AG04450 (cell line): ENCODE data around the gene COQ10B. TPM values are rescaled to one million over a fixed set of nuclear protein-coding genes. Genes with fewer than 3 reads are reported as not detected.
A peak's percentile ranks its signal among the peaks of the same experiment; 100 is the strongest.
"Not testable (repeated sequence)": the region's sequence is repeated elsewhere in the genome, so short reads cannot be mapped to it uniquely, and the experiment has no call there.

Experiments used
- CTCF ChIA-PET: fragments of 300-600, 350-600 bp; formaldehyde crosslinking; extraction: SDS; loops from one replicate; lab custom pipeline; 2022; ENCODE audit warnings: antibody characterized with exemption, inconsistent platforms; lab: Charles Lee
- POLR2A ChIA-PET: fragments of 350-600 bp; formaldehyde crosslinking; extraction: SDS; loops from one replicate; lab custom pipeline; 2021; ENCODE audit warnings: antibody characterized with exemption, inconsistent platforms; lab: Yijun Ruan, JAX
- DNase-seq: peaks from one replicate; pipeline ENCODE4 v3.0.0-alpha.2; 2011; ENCODE audit warnings: low read depth, low spot score
- H3K27ac ChIP-seq: one replicate; pipeline ENCODE4 v1.5.1; 2012; ENCODE audit warnings: low read depth, low read length, control low read depth
- H3K27me3 ChIP-seq: one replicate; pipeline ENCODE4 v1.6.0; 2012; ENCODE audit warnings: low read length; ENCODE audit not compliant: control insufficient read depth, insufficient read depth
- H3K4me3 ChIP-seq: 2 replicates; pipeline ENCODE4 v1.5.1; 2011; ENCODE audit warnings: mild to moderate bottlenecking, low read depth, low read length, control low read depth
- H3K9me3 ChIP-seq: 2 replicates; pipeline ENCODE4 v1.5.1; 2012; ENCODE audit warnings: low read length; ENCODE audit not compliant: control insufficient read depth, insufficient read depth
- polyA plus RNA-seq: library from polyadenylated mRNA; depleted of rRNA; stranded (reverse); fragments of >200 nt; gene quantifications from 2 replicates; pipeline ENCODE4 v1.2.3, GENCODE V29; 2011
- TF ChIP-seq, protein P1 (sequence below): IDR thresholded peaks from 2 replicates; pipeline ENCODE4 v1.5.1; 2011; ENCODE audit warnings: low read depth, low read length, control low read depth, inconsistent platforms

The COQ10B gene
- polyA plus RNA-seq, 1 experiment = 5.8 TPM

DNA sequence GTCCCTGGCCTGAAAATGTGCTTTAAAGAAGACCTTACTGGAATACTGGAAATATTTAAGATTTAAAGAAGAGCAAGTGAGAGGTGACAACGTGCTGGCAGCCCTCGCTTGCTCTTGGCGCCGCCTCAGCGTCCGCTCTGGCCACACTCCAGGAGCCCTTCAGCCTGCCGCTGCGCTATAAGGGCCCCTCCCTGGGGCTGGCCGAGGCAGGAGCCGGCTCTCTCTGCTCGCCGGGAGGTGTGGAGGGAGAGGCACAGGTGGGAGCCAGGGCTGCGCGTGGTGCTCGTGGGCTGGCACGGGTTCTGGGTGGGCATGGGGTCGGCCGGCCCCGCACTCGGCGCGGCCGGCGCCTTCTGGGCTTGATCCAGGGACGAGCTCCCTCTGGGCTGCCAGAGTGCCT is 2.9 kb upstream of the COQ10B start:
- Histone ChIP-seq H3K4me3 (no peak overlapping the region), H3K27ac (no peak overlapping the region), H3K27me3 (no peaks in the 10 kb centered on the region), H3K9me3 (peaks cover 4% of the 10 kb centered on the region; the same call in 1 of the 2 replicates)
- ChIA-PET CTCF (no interaction called here), POLR2A (no interaction called here)
- TF ChIP-seq, protein P1, sequence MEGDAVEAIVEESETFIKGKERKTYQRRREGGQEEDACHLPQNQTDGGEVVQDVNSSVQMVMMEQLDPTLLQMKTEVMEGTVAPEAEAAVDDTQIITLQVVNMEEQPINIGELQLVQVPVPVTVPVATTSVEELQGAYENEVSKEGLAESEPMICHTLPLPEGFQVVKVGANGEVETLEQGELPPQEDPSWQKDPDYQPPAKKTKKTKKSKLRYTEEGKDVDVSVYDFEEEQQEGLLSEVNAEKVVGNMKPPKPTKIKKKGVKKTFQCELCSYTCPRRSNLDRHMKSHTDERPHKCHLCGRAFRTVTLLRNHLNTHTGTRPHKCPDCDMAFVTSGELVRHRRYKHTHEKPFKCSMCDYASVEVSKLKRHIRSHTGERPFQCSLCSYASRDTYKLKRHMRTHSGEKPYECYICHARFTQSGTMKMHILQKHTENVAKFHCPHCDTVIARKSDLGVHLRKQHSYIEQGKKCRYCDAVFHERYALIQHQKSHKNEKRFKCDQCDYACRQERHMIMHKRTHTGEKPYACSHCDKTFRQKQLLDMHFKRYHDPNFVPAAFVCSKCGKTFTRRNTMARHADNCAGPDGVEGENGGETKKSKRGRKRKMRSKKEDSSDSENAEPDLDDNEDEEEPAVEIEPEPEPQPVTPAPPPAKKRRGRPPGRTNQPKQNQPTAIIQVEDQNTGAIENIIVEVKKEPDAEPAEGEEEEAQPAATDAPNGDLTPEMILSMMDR = no peak
- no peak for DNase-seq

DNA sequence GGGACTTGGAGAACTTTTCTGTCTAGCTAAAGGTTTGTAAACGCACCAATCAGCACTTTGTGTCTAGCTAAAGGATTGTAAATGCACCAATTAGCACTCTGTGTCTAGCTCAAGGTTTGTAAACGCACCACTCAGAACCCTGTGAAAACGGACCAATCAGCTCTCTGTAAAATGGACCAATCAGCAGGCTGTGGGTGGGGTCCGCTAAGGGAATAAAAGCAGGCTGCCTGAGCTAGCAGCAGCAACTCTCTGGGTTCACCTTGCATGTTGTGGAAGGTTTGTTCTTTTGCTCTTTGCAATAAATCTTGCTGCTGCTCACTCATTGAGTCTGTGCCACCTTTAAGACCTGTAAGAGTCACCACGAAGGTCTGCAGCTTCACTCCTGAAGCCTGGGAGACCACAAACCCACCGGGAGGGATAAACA is 2.4 kb upstream of the COQ10B start:
- H3K27ac ChIP-seq, H3K4me3 ChIP-seq, H3K27me3 ChIP-seq, H3K9me3 ChIP-seq, CTCF ChIA-PET, DNase-seq: not testable (repeated sequence)
- POLR2A ChIA-PET = interaction anchor here (1.3 kb wide), 1 partner anchor 16 kb away, joined by 8 read pairs; the partner anchor contains the start of gene SF3B1

DNA sequence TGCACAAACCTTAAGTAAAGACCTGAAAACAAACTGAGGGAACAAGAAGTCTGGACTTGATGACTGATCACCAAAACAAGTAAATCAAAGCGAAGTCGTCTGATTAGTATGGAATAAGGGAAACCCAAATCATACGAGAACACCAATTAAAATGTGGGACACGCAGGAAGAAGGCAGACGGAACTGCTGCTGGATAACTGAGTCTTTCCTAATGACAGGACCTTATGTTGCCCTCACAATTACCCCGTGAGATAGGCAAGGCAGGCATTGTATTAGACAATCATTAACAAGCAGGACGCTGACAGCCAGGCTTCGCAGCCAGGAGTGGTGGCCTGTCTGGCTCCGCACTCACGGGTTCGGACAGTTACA is 614 bp upstream of the COQ10B start:
- Histone ChIP-seq H3K4me3 (peak overlapping the region; percentile 82), H3K9me3 (peaks cover 4% of the 10 kb centered on the region; the same call in 1 of the 2 replicates), H3K27me3 (no peaks in the 10 kb centered on the region), H3K27ac (peak overlapping the region; percentile 88)
- TF ChIP-seq, protein P1 = no peak
- POLR2A ChIA-PET = interaction anchor here (0.6 to 3.2 kb wide), 18 partner anchors 9 to 253 kb away, joined by 3 to 49 read pairs (median 5); partner anchors contain the start of genes HSPD1, HSPE1, MARS2 and MOB4
- no peak for DNase-seq
- CTCF ChIA-PET = interaction anchor here (0.5 to 1.0 kb wide), 5 partner anchors 12 to 1851 kb away, joined by 3 to 7 read pairs (median 3); partner anchors contain the start of gene SF3B1

DNA sequence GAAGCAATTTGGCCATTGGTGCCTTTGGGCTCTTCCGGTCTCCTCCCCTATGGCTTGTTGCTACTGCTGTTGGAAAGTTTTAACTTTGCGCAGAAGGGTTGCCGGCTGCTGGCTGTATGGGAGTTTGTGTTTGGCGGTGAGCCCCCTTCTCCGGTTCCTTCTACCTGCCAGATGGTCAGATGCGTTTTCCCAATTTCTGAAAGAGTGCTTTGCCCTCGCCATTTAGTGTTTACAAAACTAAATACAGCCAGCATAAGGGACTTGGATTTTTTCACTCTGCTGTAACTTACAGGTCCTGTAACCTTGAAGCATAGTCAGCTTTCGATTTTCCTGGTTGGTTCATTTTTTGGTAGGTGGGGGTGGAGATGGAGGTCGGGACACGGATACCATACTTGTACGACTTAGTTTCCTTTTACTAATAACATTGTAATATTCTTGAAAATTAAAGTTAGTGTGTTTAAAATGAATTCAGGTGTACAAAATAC is 604 bp downstream of the COQ10B start:
- TF ChIP-seq, protein P1 = no peak
- DNase-seq = peak; percentile 85
- no peaks in the 10 kb centered on the region for H3K27me3 ChIP-seq
- CTCF ChIA-PET = no interaction called here
- POLR2A ChIA-PET = interaction anchor here (0.9 to 3.2 kb wide), 5 partner anchors 10 to 46 kb away, joined by 5 to 49 read pairs (median 8); partner anchors contain the start of genes HSPD1, HSPE1 and SF3B1
- H3K4me3 ChIP-seq = peak overlapping the region; percentile 98
- H3K9me3 ChIP-seq = peaks cover 4% of the 10 kb centered on the region; the same call in 1 of the 2 replicates
- H3K27ac ChIP-seq = peak overlapping the region; percentile 100

DNA sequence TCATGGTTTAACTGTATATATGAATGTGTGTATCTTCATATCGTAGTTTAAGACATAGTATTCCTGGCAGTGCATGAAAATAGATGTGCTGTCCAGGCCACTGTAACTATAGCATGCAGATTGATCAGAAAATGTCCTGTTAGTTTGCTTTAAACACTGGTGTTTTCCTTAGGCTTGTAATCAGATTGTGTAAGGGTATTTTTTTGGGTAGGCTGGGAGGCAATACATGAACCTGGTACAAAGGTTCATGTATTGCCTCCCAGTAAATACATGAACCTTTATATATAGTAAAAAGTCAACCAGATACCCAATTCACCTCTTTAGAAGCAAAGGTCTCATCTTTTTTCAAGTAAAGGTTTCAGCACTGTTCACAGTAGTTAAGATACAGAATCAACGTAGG is 1.6 kb downstream of the COQ10B start:
- TF ChIP-seq, protein P1 = no peak
- CTCF ChIA-PET = interaction anchor here (0.6 to 1.4 kb wide), 2 partner anchors 9 to 557 kb away, joined by 3 read pairs; no protein-coding TSS in a partner anchor
- Histone ChIP-seq H3K9me3 (peaks cover 4% of the 10 kb centered on the region; the same call in 1 of the 2 replicates), H3K27ac (no peak overlapping the region), H3K4me3 (peak overlapping the region; percentile 98), H3K27me3 (no peaks in the 10 kb centered on the region)
- no peak for DNase-seq
- POLR2A ChIA-PET = interaction anchor here (1.0 to 3.2 kb wide), 2 partner anchors 20 to 46 kb away, joined by 4 to 47 read pairs; partner anchors contain the start of genes HSPD1, HSPE1 and SF3B1
